GM18517 (cell line): ENCODE results near the gene IGF2.
"Not testable (repeated sequence)": the region's sequence is repeated elsewhere in the genome, so short reads cannot be mapped to it uniquely, and the experiment has no call there.

Source experiments
- ATAC-seq: cut with Tn5 transposase; IDR thresholded peaks from one replicate; pipeline ENCODE4 v1.9.1; 2021; ENCODE audit warnings: mild to moderate bottlenecking, moderate library complexity; ENCODE audit not compliant: unreplicated experiment

Gene IGF2

DNA sequence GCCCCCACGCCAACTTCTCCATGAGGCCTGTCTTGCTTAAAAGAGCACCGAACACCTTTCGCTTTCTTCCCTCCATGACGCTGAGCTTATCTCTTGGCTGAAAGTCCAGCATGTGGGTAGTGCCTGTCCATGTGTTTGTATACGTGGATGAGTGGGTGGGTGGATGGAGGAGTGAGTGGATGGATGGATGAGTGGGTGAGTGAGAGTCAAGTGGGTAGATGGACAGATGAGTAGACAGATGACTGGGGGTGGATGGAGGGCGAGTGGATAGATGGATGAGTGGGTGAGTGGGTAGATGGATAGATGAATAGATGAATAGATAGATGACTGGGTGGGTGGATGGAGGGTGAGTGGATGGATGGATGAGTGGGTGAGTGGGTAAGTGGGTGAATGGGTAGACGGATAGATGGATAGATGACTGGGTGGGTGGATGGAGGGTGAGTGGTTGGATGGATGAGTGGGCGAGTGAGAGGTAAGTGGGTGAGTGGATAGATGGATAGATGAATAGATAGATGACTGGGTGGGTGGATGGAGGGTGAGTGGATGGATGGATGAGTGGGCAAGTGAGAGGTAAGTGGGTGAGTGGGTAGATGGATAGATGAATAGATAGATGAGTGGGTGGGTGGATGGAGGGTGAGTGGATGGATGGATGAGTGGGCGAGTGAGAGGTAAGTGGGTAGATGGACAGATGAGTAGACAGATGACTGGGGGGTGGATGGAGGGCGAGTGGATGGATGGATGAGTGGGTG, 14.3 kb downstream of the IGF2 start:
- ATAC-seq, result not testable (repeated sequence)

DNA sequence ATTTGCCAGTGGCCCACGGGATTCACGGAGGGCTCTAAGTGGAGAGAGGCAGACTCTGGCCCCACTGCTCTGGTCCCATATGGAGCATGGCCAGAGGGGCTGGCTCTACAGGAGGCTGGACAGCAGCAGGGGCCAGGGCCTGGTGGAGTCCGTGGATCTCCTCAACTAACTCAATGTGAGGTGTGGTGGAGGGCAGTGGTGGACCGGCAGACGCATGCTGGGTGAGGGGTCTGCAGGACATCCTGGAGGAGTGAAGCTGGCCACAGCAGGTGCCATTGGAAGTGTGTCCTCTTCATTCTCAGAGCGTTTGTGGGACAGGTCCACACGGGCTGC, 15.6 kb downstream of the IGF2 start:
- no peak for ATAC-seq

DNA sequence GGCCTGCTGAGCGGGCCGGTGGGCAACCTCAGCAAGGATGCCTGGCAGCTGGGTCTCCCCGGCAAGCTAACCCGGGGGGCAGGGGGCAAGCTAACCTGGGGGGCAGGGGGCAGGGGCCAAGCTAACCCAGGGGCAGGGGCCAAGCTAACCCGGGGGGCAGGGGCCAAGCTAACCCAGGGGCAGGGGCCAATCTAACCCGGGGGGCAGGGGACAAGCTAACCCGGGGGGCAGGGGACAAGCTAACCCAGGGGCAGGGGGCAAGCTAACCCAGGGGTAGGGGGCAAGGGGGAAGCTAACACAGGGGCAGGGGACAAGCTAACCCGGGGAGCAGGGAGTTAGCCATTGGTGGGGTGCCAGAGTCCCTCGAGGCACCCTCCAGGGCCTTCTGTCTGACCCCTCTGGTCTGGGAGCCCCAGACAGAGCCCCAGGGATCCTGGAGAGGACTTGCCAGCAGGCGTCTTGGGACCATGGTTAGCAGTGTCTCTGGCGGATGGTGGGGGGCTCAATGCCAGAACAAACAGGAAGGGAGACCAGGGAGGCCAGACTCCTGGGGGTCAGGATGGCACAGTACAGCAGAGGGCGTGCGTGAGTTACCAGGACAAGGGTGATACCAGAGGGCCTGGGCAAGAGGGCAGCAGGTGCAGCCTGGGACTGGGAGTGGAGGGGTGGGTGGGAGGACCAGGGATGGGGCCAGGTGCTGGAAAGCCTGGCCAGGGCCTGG, 16.1 kb downstream of the IGF2 start:
- ATAC-seq, result no peak

DNA sequence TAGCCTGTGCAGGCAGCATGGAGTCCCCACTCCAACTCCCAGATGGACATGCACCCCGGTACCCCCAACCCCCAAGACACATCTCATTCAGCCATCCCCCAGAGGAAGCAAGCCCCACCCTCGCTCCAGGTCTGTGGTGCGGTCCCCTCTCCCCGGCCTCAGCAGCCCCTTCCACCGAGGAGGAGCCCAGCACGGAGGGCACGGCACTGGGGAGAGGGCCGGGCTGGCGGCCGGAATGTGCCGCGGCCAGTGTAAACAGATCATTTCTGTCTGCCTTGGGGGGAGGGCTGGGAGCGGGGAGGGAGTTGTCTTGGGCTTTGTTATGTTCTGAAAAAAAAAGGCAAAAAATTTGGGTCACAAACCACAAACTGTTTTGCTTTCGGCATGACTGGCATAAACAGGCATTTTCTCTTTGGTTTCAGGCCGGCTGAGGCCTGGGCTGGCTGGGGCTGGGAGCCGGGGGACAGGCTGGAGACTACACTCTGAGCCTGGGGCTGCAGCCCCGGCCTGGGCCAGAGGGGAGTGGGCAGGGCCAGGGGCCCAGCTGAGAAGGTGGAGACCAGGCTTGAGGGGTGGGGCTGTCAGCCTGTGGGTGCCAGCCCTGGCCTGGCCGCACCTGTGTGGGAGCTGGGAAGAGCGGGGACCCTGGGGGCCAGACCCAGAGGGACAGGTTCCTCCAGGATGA, 16.8 kb downstream of the IGF2 start:
- no peak for ATAC-seq

DNA sequence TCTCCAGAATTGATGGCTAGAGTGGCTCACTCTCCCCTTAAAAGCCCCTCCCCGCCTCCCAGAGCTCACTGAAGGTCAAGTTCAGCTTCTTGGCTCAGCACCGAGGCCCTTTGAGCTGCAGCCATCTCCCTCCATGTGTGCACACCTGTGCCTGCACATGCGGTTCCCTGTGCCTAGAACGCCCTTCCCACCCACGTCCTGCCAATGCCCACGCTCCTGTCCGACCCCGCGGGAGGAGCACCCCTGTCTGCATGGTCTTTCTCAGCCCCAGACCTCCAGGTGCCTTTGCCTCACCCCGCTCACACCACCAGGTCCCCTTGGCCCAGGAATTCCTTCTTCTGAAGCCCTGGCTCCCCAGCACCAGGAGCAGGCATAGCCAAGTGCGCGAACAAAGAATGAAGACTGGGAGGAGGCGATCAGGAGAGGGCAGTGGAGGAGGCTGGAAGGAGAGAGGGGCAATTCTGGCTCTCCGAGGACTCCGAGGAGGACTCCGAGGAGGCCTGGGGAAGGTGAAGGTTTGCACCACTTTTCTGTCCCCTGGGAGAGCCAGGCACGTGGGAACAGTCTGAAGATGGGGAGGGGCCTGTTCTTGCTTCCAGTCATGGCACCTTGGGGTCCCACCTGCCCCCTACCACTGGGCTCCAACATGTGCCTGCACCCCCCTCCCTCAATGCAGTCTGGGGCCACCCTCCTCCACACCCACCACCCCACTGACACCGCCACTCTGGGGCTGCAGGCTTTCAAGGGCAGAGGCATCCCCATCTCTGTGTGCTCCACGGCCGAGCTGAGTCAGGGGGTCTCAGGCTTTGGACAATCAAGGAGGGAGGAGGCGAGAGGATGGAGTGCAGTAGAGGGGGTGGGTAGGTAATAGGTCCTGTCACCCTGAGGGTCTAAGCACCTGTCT, 17.7 kb downstream of the IGF2 start:
- no peak for ATAC-seq

DNA sequence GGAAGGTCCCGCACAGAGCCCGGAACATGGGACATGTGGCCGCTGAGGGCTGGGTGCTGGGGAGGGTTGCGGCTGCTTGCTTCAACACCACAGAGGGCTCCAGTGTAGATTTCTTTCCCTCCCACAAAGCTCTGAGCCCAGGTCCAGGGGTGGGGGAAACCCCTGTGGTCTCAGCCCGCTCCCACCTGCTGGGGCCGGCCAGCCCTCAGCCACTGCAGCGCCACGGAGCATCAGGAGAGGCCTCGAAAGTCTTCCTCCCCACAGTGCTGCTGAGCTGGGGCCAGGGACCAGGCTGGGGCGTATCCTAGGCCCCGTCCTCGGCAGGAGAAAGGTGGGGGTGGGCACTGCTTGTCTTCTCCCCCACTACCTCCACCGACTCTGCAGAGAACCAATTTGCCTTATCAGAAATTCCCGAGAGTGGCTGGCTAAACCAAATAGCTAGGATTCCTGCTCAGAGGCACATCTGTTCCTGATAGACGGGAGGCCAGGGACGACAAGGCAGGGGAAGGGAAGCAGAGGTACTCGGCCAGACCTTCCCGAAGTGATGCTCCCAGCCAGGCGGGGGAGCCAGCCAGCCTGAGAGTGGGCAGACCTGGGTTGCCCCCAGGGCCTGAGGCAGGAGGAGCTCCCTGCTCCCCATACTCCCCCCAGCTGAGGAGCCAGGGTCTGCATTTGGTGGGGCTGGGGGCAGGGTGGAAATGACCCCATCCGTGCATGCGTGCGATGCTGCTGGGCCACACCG, 18.7 kb downstream of the IGF2 start:
- ATAC-seq, result no peak

DNA sequence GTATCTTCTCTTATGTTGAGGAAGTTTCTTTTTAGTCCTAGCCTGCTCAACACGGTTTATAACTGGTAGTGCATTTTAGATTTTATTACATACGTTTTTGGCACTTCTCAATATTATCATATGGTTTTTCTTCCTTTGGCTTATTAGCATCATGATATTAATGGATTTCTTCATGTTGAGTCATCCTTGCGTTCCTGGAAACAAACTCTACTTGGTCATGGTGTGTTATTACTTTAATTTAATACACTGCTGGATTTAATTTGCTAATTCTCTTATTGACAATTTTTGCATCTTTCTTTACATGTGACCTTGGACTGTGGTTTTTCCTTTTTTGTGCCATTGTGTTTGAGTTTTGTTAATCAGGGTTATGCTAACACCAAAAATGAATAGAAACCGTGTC, 20.5 kb downstream of the IGF2 start:
- no peak for ATAC-seq

DNA sequence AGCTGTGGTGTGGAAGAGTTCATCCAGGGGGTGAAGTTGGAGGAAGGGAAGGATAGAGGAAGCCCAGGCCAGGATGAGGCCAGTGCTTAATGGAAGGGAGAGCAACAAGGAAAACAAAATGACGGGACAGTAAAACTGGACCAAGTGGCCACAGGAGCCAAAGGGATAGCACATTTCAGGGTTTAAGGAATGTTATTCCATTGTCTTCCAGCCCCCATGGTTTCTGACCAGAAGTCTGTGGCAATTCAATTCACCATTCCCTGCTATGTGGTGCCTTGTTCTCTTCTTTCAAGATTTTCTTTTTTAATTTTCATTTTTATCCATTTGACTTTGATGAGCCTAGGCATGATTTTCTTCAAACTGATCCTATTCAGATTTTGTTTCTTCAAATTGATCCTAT, 22.5 kb downstream of the IGF2 start:
- ATAC-seq, result no peak

DNA sequence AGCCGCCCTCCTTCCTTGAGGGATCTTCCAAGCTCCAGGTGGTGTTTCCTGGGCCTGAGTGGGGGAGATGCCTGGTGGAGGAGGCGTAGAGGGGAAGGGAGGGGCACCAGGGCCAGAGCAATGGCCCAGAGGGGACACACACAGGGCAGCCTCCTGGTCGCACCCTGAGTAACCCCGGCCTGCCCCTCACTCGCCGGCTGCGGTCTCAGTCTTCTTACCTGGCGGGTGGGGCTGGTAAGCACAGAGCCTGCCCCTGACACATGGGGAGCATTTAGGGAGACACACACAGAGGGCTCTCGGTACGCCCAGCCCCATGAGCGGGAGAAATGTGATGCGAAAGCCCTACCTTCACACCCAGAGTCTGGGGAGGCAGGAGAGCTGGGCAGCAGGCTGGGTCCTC, 23.9 kb downstream of the IGF2 start:
- ATAC-seq, result no peak

DNA sequence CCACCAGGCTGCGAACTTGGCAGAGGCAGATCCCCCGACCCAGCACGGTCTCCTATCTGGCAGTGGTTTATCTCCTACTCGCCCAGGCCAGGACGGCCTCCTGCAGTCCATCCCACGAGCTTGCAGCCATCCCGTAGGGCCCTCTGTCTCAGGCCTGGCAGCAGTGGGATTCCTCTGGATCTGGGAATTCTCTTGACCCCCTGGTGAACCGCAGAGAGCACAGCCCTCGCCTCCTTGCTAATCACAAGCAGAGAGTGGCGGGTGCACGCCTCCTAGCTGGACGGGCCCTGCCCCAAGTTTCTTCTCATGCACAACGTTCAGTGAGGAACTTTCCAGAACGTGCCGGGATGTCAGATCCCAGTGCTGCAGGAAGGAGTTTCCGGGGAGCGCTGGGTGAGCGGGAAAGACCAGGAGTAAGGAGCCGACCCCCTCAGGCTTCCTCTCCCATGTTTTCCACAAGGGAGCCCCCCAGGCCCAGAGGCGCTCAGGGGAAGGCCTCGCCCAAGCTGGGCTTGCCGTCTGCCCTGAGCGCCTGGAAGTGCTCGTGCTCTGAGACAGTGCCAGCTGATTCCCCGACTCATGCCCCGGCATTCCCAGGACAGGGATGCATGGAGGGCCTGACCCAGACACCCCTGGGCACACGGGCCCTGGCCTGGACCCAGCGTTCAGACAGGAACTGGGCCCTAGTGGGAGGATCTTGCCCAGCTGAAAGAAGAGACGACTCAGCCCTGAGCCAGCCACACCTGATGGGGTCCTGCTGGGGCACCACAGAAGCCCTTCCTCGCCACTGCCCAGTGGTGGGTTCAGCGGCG, 24.6 kb downstream of the IGF2 start:
- no peak for ATAC-seq

DNA sequence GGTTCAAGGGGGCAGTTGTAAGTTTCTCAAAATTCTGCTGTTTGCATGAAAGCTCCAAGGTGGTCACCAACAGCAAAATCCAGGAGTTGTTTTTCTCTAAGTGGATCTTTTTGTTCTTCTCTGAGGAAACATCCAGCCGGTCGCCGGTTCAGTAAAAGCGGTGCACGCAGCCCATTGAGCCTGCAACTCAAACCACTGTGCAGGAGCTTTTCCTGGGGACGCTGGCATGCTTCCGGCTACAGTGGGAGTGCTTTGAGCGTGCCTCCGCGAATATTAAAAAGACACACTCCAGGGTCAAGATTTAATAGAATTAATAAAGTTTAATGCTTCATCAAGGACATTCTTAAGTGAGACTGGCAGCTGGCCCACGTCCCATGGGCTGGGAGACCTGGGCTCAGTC, 25.4 kb downstream of the IGF2 start:
- ATAC-seq, result no peak

DNA sequence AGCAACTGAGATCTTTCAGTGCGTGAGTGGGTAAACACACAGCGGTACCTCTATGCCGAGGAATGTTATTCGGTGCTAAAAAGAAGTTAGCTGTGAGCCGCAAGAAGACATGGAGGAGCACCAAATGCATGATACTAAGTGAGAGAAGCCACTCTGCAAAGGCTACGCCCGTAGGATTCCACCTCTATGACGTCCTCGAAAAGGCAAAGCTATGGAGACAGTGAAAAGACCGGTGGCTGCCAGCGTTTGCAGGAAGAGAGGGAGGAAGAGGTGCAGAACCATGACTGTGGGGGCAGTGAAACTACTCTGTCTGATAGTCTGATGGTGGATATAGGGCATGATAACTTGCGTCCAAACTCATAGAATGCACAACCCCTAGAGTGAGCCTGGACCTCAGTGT, 28.7 kb downstream of the IGF2 start:
- ATAC-seq, result no peak

DNA sequence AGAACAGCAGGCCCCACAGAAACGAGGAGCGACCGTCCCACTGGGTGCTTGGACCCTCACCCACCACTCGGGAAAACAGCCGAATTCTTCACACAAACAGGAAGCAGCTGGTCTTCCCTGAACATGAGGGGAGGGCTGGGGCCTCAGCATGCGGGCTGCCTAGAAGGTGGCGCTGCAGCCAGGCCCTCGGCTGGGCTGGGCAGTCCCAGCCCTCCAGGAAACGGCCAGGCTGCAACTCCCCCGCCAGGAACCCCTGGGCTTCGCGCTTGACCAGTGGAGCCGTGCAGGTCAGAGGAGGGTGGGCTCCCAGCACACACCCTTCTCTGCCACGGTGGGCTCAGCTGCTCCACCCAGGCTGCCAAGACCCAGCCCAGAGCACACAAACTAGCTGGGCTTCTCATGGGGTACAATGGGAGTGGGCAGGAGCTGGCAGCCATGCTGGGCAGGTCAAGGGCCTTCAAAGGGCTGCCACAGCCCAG, 29.6 kb downstream of the IGF2 start:
- no peak for ATAC-seq

DNA sequence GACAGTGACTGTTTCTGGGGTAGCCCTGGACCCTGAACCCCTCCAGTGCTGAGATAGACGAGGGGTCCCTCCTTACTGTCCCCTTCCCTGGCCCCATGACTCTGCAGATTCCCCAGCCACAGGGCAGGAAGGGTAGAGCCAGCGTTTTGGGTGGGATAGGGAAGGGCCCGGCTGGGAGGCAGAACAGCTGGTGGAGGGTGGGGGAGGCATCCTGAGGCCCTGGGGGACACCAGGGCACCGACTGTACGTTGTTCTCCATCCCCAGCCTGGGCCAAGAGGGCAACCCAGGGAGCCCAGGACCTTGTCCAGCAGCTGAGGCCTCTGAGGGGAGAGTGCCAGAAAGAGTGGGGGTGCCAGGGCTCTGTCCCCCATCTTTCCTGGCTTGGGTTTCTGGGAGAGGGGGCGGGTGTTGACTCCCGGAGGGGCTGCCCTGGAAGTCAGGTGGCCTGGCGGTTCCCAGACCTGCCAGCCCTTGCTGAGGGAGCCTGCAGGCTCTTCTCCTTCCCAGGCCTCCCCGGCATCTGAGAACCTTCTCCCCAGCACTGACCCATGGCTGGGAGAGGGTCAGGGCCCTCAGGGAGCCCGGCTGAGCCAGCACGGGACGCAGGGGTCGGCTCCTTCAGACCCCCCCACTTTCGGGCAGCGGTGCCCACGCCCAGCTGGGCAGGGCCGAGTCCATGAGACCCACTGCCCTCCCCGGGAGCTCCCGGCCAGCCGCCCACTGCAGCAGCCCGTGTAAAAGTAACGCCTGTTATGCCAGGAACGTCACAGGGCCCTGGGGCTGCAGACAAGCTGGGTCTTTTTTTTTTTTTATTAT, 30.3 kb downstream of the IGF2 start:
- ATAC-seq, result no peak

DNA sequence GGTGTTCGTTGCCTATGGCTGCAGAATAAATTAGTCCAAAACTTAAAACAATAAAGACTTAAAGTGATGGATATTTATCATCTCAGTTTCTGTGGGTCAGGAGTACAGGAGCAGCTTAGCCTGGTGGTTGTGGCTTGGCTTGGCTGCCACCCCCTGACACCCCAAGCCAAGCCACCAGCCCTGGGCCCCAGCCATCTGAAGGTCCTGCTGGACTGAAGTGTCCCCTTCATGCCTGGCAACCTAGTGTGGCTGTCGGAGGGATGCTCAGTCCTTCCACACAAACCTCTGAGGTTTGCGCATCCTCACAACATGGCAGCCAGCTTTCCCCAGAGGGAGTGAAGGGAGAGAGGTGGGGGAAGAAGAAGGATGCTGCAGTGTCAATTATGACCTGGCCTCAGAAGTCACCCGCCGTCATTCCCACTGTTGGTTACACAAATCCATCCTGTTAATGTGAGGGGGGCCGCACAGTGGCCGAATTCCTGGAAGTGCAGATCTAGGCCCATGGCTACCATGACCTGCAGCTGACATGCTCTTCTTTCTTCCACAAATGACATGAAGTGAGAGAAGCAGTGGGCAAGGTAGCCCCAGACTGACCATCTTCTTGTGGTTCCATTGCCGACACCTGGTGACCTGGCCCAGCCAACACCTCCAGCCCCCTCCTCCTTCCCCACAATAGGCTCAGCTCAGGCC, 31.1 kb downstream of the IGF2 start:
- no peak for ATAC-seq

DNA sequence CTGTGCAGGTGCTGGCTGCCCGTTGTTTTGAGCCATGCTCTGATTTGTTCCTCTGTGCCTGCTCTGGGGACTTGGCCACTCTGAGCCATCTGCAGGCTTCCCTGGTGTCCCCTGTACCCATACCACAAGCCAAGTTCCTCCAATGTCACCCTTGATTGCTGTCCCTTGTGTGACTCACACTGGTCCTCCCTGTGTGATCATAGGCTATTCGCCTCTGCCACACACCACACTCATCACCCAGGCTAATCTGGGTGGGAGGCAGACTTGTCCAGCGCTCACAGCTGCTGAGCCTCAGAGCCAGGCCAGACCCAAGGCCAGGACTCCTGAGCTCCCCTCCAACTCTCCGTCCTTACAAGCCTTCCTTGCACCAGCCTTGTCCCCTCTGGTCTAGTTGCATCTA, 31.7 kb downstream of the IGF2 start:
- no peak for ATAC-seq

DNA sequence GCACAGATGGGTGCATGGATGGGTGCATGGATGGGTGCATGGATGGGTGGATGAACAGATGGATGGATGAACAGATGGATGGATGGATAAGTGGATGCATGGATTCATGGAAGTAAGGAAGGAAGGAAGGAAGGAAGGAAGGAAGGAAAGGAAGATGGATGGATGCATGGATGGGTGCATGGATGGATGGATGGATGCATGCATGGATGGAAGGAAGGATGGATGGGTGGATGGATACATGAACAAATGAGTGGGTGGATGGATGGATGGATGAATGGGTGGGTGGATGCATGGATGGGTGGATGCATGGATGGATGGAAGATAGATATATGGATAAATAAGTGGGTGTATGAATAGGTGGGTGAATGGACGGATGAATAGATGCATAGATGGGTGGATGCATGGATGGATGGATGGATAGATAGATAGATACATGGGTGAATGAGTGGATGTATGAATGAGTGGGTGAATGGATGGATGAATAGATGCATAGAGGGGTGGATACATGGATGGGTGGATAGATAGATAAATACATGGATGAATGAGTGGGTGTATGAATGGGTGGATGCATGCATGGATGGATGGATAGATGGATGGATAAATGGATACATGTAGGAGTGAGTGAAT, 32.5 kb downstream of the IGF2 start:
- ATAC-seq, result no peak

DNA sequence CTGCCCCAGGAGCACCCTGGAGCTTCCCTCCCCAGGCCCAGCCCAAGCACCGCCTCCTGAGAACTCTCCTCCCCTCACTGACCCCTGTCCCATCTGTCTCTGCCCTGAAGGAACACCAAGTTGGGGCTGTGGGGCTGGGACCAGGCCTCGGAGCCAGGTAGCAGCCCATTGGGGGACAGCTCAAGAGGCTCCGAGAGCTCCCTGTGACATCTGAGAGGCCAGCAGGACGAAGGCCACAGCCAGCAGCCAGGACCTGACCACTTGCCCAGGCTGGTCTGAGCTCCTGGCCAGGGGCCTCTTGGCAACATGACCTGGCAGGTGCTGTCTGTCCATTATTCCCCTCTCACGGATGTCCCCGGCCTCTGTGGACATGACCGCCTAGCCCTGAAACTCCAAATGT, 33.7 kb downstream of the IGF2 start:
- ATAC-seq, result no peak
